ENCODE data around the gene DNAH10. TPM values are rescaled to one million over a fixed set of nuclear protein-coding genes. Genes with fewer than 3 reads are reported as not detected.

Gene DNAH10
- total RNA-seq, 1 donor from 2014 or later, result 0.31 TPM

DNA sequence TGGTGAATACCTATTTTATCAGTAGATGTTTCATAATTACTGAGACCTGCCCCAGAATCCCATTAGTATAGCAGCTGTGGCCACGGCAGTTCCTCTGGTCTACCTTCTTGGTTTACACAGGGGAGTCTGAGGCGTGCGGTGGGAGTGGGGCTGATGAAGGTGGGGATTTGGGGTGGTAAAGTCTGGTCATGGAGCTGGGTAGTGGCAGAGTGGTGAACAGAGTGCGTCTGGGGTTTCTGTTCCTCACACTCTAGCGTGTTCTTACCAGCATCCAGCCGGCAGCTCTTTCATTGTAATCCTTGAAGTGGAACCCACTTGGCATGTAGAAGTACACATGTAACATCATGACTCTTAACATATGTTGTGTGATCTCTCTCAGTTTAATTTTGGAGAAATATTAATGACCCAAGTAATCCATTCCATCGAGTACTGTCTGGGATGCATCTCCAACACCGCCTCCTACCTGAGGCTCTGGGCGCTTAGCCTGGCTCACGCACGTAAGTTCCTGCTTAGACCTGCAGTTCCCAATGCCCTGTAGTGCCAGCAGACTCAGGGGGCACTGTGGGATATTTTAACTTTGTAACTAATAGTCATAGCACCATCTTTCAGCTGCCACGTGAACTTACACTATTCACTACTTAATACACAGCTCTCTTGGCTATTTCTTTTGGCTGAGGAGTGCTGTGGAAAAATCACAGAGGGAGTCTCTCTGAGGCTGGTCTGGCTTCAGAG, 7.9 kb upstream of the DNAH10 start:
- DNase-seq (ENCODE audit: low spot score), result no peak
- intact Hi-C loops (cut with micrococcal nuclease), result no loop called here
- H3K27me3 Mint-ChIP-seq (ENCODE audit: insufficient read depth), result no peaks in the 10 kb centered on the region
- no peaks in the 10 kb centered on the region for H3K4me1 Mint-ChIP-seq (ENCODE audit: low read depth)
- no peaks in the 10 kb centered on the region for H3K9me3 Mint-ChIP-seq
- H3K36me3 Mint-ChIP-seq (ENCODE audit: low read depth), result peaks cover 30% of the 10 kb centered on the region
- H3K4me3 Mint-ChIP-seq, result no peak overlapping the region
- H3K27ac Mint-ChIP-seq, result no peak overlapping the region

DNA sequence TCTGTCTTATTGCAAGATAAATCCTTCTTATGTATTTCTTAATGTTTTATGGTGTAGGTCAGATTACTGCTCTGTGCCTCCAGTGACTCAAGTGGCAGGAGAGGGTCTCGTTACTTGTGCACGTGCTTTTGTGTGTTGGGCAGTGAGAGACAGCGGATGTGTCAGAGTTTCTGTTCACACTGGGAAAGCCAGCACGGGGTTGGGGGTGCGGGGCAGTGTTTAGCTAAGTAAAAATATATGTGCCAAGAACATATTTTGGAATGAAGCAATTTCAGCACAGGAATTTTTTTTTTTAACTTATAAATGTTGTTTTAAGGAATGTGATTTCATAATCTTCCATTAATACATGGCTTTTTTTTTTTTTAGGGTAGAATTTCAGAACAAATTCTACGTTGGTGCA, 4.5 kb upstream of the DNAH10 start:
- H3K36me3 Mint-ChIP-seq (ENCODE audit: low read depth), result peaks cover 27% of the 10 kb centered on the region
- no peak overlapping the region for H3K4me3 Mint-ChIP-seq
- no peaks in the 10 kb centered on the region for H3K9me3 Mint-ChIP-seq
- no peak for DNase-seq (ENCODE audit: low spot score)
- intact Hi-C loops (cut with micrococcal nuclease), result no loop called here
- no peak overlapping the region for H3K27ac Mint-ChIP-seq
- no peaks in the 10 kb centered on the region for H3K27me3 Mint-ChIP-seq (ENCODE audit: insufficient read depth)
- no peaks in the 10 kb centered on the region for H3K4me1 Mint-ChIP-seq (ENCODE audit: low read depth)

DNA sequence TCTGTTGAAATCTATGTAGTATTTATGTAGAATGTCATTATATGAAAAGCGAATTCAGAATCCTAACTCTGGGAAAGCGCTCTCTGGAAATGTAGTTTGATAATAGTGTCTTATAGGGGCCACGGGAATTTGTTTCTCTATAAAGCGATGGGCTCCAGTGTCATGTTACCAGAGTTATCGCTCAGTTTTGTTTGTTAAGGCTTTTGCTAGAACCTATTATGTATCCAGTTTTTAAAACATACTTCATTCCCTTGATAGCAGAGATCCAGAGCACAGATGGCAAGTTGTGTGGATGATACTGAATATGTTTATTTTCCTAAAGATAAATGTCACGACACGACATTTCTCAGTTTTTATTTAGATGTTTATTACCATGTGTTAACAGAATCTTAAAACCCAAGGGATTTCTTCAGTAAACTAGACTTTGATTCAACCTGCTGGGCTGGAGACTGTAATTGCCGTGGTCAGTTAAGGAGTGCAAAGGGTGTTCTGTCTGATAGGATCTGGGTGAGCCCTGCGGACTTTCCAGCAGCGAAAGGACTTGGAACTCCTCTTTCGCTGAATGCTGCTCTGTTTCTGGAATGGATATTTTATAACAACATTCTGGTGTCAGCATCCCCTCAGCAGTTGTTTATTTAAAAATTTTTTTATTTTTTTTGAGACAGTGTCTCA, 1.7 kb upstream of the DNAH10 start:
- no peak for DNase-seq (ENCODE audit: low spot score)
- peaks cover 10% of the 10 kb centered on the region for H3K27me3 Mint-ChIP-seq (ENCODE audit: insufficient read depth)
- H3K27ac Mint-ChIP-seq, result no peak overlapping the region
- H3K9me3 Mint-ChIP-seq, result no peaks in the 10 kb centered on the region
- intact Hi-C loops (cut with micrococcal nuclease), result loop anchor here (5.0 kb wide), 1 partner anchor 128 kb away; the partner anchor contains the start of genes EIF2B1 and GTF2H3
- H3K36me3 Mint-ChIP-seq (ENCODE audit: low read depth), result peaks cover 14% of the 10 kb centered on the region
- H3K4me3 Mint-ChIP-seq, result peak overlapping the region; percentile 9
- H3K4me1 Mint-ChIP-seq (ENCODE audit: low read depth), result no peaks in the 10 kb centered on the region

- no peak overlapping the region for H3K27ac Mint-ChIP-seq
- intact Hi-C loops (cut with micrococcal nuclease), result loop anchor here (5.0 kb wide), 1 partner anchor 130 kb away; the partner anchor contains the start of genes EIF2B1 and GTF2H3
- H3K9me3 Mint-ChIP-seq, result no peaks in the 10 kb centered on the region
- no peak for DNase-seq (ENCODE audit: low spot score)
- H3K36me3 Mint-ChIP-seq (ENCODE audit: low read depth), result peaks cover 8% of the 10 kb centered on the region
- peak overlapping the region; percentile 64 for H3K4me3 Mint-ChIP-seq
- H3K4me1 Mint-ChIP-seq (ENCODE audit: low read depth), result peaks cover 6% of the 10 kb centered on the region
- peaks cover 14% of the 10 kb centered on the region for H3K27me3 Mint-ChIP-seq (ENCODE audit: insufficient read depth)
Measured at GRCh38 chr12:123762715-123763052, 583 bp downstream of the DNAH10 start.

DNA sequence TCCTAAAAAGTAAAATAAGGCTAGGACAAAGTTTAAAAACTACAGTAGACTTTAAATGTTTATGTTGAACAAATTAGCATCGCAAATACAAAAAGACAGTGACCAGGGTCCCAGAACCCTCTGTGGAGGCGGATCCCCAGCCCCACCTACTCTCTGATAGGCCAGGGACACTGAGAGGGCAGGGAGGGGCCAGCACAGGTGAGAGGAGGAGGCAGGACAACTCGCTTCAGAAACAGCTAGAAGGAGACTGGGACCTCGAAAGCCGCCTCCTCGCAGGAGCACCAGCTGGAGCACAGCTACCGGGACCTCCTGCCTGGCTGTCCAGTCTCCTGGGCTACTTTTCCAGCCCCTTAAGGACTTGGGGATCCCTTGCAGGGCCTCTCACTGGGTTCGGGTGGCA, 992 bp downstream of the DNAH10 start:
- H3K4me3 Mint-ChIP-seq, result no peak overlapping the region
- peaks cover 7% of the 10 kb centered on the region for H3K4me1 Mint-ChIP-seq (ENCODE audit: low read depth)
- H3K9me3 Mint-ChIP-seq, result no peaks in the 10 kb centered on the region
- no peak overlapping the region for H3K27ac Mint-ChIP-seq
- DNase-seq (ENCODE audit: low spot score), result no peak
- intact Hi-C loops (cut with micrococcal nuclease), result loop anchor here (5.0 kb wide), 1 partner anchor 131 kb away; the partner anchor contains the start of genes EIF2B1 and GTF2H3
- H3K36me3 Mint-ChIP-seq (ENCODE audit: low read depth), result peaks cover 8% of the 10 kb centered on the region
- peaks cover 14% of the 10 kb centered on the region for H3K27me3 Mint-ChIP-seq (ENCODE audit: insufficient read depth)

DNA sequence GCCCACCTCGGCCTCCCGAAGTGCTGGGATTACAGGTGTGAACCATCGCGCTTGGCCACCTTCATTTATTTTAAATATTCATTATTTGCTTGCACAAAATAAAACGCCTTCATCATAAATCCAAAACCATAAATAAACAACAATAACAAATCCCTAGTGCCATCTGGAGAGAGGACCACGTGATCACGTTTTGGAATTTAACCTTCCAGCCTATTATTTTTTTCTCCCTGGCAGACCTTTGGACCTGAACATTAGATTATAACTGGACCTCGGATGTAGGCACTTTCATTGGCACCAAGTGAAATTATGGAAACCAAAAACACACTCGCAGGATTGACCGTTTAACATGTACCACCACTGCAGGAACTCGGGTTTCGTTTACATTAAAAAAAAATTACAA, 2.0 kb downstream of the DNAH10 start:
- Mint-ChIP-seq H3K27me3 (ENCODE audit: insufficient read depth) (peaks cover 19% of the 10 kb centered on the region), H3K27ac (no peak overlapping the region), H3K4me1 (ENCODE audit: low read depth) (peaks cover 7% of the 10 kb centered on the region), H3K9me3 (no peaks in the 10 kb centered on the region), H3K4me3 (no peak overlapping the region), H3K36me3 (ENCODE audit: low read depth) (peaks cover 6% of the 10 kb centered on the region)
- no peak for DNase-seq (ENCODE audit: low spot score)
- intact Hi-C loops (cut with micrococcal nuclease), result loop anchor here (5.0 kb wide), 1 partner anchor 132 kb away; the partner anchor contains the start of genes EIF2B1 and GTF2H3

- Mint-ChIP-seq H3K27ac (no peak overlapping the region), H3K4me1 (ENCODE audit: low read depth) (peaks cover 7% of the 10 kb centered on the region), H3K4me3 (no peak overlapping the region), H3K36me3 (ENCODE audit: low read depth) (no peaks in the 10 kb centered on the region), H3K27me3 (ENCODE audit: insufficient read depth) (peaks cover 19% of the 10 kb centered on the region), H3K9me3 (no peaks in the 10 kb centered on the region)
- no peak for DNase-seq (ENCODE audit: low spot score)
- intact Hi-C loops (cut with micrococcal nuclease), result no loop called here
Measured at GRCh38 chr12:123765504-123766035, 3.5 kb downstream of the DNAH10 start.

DNA sequence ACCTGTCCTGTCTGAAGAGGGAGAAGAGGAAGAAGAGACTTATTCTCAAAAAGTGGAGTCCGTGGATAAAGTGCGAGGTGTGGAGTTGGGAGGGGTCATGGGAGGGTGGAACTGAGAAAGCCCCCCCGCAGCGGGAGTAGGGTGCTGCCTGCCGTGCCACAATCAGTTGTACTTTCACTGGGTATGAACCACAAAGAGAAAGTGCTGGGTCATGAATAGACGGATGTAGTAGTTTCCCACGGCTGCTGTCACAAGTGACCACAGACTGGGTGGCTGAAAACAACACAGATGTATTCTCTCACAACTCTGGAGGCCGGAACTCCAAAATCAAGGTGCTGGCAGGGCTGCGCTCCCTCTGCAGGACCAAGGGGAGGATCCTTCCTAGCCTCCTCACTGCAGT, 5.5 kb downstream of the DNAH10 start:
- intact Hi-C loops (cut with micrococcal nuclease), result no loop called here
- no peaks in the 10 kb centered on the region for H3K9me3 Mint-ChIP-seq
- H3K27ac Mint-ChIP-seq, result peak overlapping the region; percentile 1
- no peaks in the 10 kb centered on the region for H3K36me3 Mint-ChIP-seq (ENCODE audit: low read depth)
- no peak for DNase-seq (ENCODE audit: low spot score)
- H3K27me3 Mint-ChIP-seq (ENCODE audit: insufficient read depth), result peaks cover 19% of the 10 kb centered on the region
- H3K4me3 Mint-ChIP-seq, result no peak overlapping the region
- H3K4me1 Mint-ChIP-seq (ENCODE audit: low read depth), result peaks cover 7% of the 10 kb centered on the region

DNA sequence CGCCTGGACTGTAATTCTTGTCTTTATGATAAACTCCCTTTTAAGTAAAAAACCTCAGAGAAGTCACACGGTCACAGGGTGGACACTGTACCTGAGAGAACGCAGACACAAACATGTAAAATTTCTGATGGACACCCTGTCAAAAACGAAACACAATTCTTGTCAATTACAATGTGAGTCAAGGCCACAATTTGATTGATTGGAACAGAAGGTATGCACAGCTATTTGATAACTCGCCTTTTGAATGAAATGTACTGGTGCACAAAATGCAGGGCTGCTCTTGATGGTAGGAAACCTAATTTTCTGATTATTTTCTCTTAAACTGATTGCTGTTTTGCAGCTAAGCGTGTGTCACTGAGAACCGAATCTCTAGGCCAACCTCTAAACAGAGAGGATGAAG, 9.2 kb downstream of the DNAH10 start:
- DNase-seq (ENCODE audit: low spot score), result no peak
- H3K27me3 Mint-ChIP-seq (ENCODE audit: insufficient read depth), result peaks cover 13% of the 10 kb centered on the region
- H3K36me3 Mint-ChIP-seq (ENCODE audit: low read depth), result no peaks in the 10 kb centered on the region
- no peaks in the 10 kb centered on the region for H3K9me3 Mint-ChIP-seq
- peaks cover 7% of the 10 kb centered on the region for H3K4me1 Mint-ChIP-seq (ENCODE audit: low read depth)
- intact Hi-C loops (cut with micrococcal nuclease), result no loop called here
- H3K4me3 Mint-ChIP-seq, result no peak overlapping the region
- no peak overlapping the region for H3K27ac Mint-ChIP-seq

DNA sequence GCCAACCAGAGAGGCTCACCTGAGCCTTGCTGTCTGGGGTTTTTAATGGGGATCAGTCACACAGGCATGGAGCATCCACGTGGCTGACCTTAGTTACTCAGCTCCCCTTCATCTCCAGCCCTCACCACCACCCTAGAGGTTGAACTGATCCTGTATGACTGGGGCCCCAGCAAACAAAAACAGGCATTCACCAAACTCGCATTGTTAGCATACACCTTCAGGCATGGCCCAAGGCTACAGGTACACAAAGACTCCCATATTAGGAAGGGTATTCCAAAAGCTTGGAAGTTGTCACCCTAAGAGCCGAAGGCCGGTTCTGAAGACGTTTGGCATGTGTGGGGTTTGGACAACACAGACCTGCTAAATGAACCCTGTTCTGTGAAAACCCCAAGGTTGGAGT, 10.0 kb downstream of the DNAH10 start:
- Mint-ChIP-seq H3K4me1 (ENCODE audit: low read depth) (peaks cover 7% of the 10 kb centered on the region), H3K4me3 (no peak overlapping the region), H3K27me3 (ENCODE audit: insufficient read depth) (peaks cover 16% of the 10 kb centered on the region), H3K9me3 (no peaks in the 10 kb centered on the region), H3K27ac (no peak overlapping the region), H3K36me3 (ENCODE audit: low read depth) (no peaks in the 10 kb centered on the region)
- no peak for DNase-seq (ENCODE audit: low spot score)
- intact Hi-C loops (cut with micrococcal nuclease), result no loop called here

DNA sequence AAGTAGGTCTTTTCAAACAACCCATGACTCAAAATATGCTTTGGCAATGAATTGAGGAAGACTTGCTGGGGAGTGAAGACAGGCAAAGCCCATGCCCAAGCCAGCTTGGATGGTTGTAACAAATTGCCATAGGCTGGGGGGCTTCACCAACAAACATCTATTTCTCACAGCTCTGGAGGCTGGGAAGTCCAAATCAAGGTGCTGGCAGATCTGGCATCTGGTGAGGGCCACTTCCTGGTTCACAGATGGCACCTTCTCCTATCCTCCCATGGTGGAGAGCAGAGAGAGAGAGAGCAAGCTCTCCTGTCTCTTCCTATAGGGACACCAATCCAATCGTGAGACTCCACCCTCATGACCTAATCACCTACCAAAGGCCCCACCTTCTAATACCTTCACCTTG, 11.3 kb downstream of the DNAH10 start:
- Mint-ChIP-seq H3K27me3 (ENCODE audit: insufficient read depth) (peaks cover 14% of the 10 kb centered on the region), H3K27ac (no peak overlapping the region), H3K4me1 (ENCODE audit: low read depth) (no peaks in the 10 kb centered on the region), H3K4me3 (no peak overlapping the region), H3K36me3 (ENCODE audit: low read depth) (no peaks in the 10 kb centered on the region), H3K9me3 (no peaks in the 10 kb centered on the region)
- intact Hi-C loops (cut with micrococcal nuclease), result no loop called here
- no peak for DNase-seq (ENCODE audit: low spot score)

GRCh38 chr12:123779551-123779950, 17.4 kb downstream of the DNAH10 start:
- H3K27me3 Mint-ChIP-seq (ENCODE audit: insufficient read depth), result peaks cover 13% of the 10 kb centered on the region
- intact Hi-C loops (cut with micrococcal nuclease), result no loop called here
- H3K36me3 Mint-ChIP-seq (ENCODE audit: low read depth), result no peaks in the 10 kb centered on the region
- no peak overlapping the region for H3K27ac Mint-ChIP-seq
- no peaks in the 10 kb centered on the region for H3K4me1 Mint-ChIP-seq (ENCODE audit: low read depth)
- H3K9me3 Mint-ChIP-seq, result no peaks in the 10 kb centered on the region
- H3K4me3 Mint-ChIP-seq, result no peak overlapping the region
- DNase-seq (ENCODE audit: low spot score), result no peak

All from activated T-helper 1 cell treated with anti-CD3 and anti-CD28 coated beads, Interleukin-12 subunit alpha, Interleukin-12 subunit beta, Interleukin-2, Interleukin-4 antibody, amounts not matched to agents 30 ng/mL and 10 ng/mL and 1 ng/mL, durations not matched to agents 14 hours and 24 hours and 36 hours (primary cell).